ENCODE measurements around the gene ADGRL4.

DNA sequence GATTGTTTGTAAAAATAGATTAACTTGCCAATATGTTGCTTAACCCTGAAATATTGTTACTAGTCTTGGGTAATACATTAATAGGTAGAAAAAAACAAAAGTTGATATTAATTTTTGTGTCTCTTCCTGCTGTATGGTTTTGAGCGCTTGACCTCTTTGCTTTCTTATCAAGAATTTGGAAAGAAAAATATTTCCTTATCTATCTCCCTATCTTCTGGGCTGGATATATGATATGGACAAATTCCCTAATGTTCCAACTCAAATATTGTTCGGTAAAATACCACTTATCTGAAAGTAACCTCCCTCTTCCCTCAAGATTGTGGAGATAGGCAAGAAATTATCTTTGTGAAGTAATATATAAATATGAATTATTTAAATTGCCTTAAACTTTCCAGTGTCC lies 57.3 kb downstream of the ADGRL4 start:
- no peak for TF ChIP-seq SMAD1 (IDR thresholded peaks at IDR 0.05; ENCODE audit: low read depth, low read length, partially characterized antibody)
- TF ChIP-seq FIP1L1 (IDR thresholded peaks at IDR 0.05; ENCODE audit: low read depth, low read length, poor library complexity, severe bottlenecking): no peak
- TF ChIP-seq SRSF9 (IDR thresholded peaks at IDR 0.05; ENCODE audit: borderline replicate concordance, low read depth, low read length): no peak
- no peak for TF ChIP-seq KDM5B (IDR thresholded peaks at IDR 0.05; ENCODE audit: insufficient replicate concordance, low read depth, low read length)
- TF ChIP-seq KLF16 (IDR thresholded peaks at IDR 0.05): no peak
- TF ChIP-seq, protein P1, sequence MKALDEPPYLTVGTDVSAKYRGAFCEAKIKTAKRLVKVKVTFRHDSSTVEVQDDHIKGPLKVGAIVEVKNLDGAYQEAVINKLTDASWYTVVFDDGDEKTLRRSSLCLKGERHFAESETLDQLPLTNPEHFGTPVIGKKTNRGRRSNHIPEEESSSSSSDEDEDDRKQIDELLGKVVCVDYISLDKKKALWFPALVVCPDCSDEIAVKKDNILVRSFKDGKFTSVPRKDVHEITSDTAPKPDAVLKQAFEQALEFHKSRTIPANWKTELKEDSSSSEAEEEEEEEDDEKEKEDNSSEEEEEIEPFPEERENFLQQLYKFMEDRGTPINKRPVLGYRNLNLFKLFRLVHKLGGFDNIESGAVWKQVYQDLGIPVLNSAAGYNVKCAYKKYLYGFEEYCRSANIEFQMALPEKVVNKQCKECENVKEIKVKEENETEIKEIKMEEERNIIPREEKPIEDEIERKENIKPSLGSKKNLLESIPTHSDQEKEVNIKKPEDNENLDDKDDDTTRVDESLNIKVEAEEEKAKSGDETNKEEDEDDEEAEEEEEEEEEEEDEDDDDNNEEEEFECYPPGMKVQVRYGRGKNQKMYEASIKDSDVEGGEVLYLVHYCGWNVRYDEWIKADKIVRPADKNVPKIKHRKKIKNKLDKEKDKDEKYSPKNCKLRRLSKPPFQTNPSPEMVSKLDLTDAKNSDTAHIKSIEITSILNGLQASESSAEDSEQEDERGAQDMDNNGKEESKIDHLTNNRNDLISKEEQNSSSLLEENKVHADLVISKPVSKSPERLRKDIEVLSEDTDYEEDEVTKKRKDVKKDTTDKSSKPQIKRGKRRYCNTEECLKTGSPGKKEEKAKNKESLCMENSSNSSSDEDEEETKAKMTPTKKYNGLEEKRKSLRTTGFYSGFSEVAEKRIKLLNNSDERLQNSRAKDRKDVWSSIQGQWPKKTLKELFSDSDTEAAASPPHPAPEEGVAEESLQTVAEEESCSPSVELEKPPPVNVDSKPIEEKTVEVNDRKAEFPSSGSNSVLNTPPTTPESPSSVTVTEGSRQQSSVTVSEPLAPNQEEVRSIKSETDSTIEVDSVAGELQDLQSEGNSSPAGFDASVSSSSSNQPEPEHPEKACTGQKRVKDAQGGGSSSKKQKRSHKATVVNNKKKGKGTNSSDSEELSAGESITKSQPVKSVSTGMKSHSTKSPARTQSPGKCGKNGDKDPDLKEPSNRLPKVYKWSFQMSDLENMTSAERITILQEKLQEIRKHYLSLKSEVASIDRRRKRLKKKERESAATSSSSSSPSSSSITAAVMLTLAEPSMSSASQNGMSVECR (CRISPR knock-in tag; IDR thresholded peaks at IDR 0.05): no peak
- no peak for TF ChIP-seq MTA3 (IDR thresholded peaks at IDR 0.05; ENCODE audit: borderline replicate concordance)
- TF ChIP-seq, protein P2, sequence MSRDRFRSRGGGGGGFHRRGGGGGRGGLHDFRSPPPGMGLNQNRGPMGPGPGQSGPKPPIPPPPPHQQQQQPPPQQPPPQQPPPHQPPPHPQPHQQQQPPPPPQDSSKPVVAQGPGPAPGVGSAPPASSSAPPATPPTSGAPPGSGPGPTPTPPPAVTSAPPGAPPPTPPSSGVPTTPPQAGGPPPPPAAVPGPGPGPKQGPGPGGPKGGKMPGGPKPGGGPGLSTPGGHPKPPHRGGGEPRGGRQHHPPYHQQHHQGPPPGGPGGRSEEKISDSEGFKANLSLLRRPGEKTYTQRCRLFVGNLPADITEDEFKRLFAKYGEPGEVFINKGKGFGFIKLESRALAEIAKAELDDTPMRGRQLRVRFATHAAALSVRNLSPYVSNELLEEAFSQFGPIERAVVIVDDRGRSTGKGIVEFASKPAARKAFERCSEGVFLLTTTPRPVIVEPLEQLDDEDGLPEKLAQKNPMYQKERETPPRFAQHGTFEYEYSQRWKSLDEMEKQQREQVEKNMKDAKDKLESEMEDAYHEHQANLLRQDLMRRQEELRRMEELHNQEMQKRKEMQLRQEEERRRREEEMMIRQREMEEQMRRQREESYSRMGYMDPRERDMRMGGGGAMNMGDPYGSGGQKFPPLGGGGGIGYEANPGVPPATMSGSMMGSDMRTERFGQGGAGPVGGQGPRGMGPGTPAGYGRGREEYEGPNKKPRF (IDR thresholded peaks at IDR 0.05; ENCODE audit: low read depth, low read length): no peak
- TF ChIP-seq, protein P3, sequence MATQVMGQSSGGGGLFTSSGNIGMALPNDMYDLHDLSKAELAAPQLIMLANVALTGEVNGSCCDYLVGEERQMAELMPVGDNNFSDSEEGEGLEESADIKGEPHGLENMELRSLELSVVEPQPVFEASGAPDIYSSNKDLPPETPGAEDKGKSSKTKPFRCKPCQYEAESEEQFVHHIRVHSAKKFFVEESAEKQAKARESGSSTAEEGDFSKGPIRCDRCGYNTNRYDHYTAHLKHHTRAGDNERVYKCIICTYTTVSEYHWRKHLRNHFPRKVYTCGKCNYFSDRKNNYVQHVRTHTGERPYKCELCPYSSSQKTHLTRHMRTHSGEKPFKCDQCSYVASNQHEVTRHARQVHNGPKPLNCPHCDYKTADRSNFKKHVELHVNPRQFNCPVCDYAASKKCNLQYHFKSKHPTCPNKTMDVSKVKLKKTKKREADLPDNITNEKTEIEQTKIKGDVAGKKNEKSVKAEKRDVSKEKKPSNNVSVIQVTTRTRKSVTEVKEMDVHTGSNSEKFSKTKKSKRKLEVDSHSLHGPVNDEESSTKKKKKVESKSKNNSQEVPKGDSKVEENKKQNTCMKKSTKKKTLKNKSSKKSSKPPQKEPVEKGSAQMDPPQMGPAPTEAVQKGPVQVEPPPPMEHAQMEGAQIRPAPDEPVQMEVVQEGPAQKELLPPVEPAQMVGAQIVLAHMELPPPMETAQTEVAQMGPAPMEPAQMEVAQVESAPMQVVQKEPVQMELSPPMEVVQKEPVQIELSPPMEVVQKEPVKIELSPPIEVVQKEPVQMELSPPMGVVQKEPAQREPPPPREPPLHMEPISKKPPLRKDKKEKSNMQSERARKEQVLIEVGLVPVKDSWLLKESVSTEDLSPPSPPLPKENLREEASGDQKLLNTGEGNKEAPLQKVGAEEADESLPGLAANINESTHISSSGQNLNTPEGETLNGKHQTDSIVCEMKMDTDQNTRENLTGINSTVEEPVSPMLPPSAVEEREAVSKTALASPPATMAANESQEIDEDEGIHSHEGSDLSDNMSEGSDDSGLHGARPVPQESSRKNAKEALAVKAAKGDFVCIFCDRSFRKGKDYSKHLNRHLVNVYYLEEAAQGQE (IDR thresholded peaks at IDR 0.05; ENCODE audit: borderline replicate concordance): no peak
- TF ChIP-seq, protein P3 (CRISPR knock-in tag; IDR thresholded peaks at IDR 0.05; ENCODE audit: low read depth): no peak
- TF ChIP-seq, protein P4, sequence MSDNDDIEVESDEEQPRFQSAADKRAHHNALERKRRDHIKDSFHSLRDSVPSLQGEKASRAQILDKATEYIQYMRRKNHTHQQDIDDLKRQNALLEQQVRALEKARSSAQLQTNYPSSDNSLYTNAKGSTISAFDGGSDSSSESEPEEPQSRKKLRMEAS (CRISPR knock-in tag; IDR thresholded peaks at IDR 0.05): no peak
- no peak for TF ChIP-seq FOXA1 (IDR thresholded peaks at IDR 0.05; ENCODE audit: borderline replicate concordance)
